H9 (cell line): ENCODE measurements around the gene GNLY. TPM values are rescaled to one million over a fixed set of nuclear protein-coding genes. Genes with fewer than 3 reads are reported as not detected.

Source experiments
- DNase-seq: peaks from one replicate; pipeline ENCODE4 v3.0.0-alpha.2; 2017
- H2AFZ ChIP-seq: one replicate; pipeline ENCODE4 v1.6.1; 2013; ENCODE audit warnings: mild to moderate bottlenecking, low read length, control low read depth, moderate library complexity
- H2AK5ac ChIP-seq: 2 replicates; pipeline ENCODE4 v1.6.1; 2013; ENCODE audit warnings: low read length, control low read depth, mixed read lengths; ENCODE audit not compliant: insufficient read length
- H2BK120ac ChIP-seq: one replicate; pipeline ENCODE4 v1.6.1; 2013; ENCODE audit warnings: low read depth, mild to moderate bottlenecking, low read length, control low read depth, inconsistent platforms; ENCODE audit not compliant: poor library complexity, severe bottlenecking
- H2BK12ac ChIP-seq: 2 replicates; pipeline ENCODE4 v1.6.1; 2013; ENCODE audit warnings: low read length, control low read depth, mixed read lengths, low read depth; ENCODE audit not compliant: insufficient read length
- H2BK15ac ChIP-seq: 2 replicates; pipeline ENCODE4 v1.6.1; 2013; ENCODE audit warnings: low read depth, low read length, control low read depth
- H2BK20ac ChIP-seq: one replicate; pipeline ENCODE4 v1.6.1; 2013; ENCODE audit warnings: low read depth, mild to moderate bottlenecking, low read length, control low read depth, inconsistent platforms; ENCODE audit not compliant: poor library complexity, severe bottlenecking
- H2BK5ac ChIP-seq: 2 replicates; pipeline ENCODE4 v1.6.1; 2013; ENCODE audit warnings: low read length, control low read depth, mixed read lengths; ENCODE audit not compliant: insufficient read length
- H3K14ac ChIP-seq: 2 replicates; pipeline ENCODE4 v1.6.1; 2013; ENCODE audit warnings: low read length, control low read depth; ENCODE audit not compliant: insufficient read depth
- H3K18ac ChIP-seq: 2 replicates; pipeline ENCODE4 v1.6.1; 2013; ENCODE audit warnings: low read depth, mild to moderate bottlenecking, mixed read lengths, low read length, control low read depth; ENCODE audit not compliant: insufficient read length
- H3K23ac ChIP-seq: 2 replicates; pipeline ENCODE4 v1.6.1; 2013; ENCODE audit warnings: low read length, control low read depth, mixed read lengths, low read depth; ENCODE audit not compliant: insufficient read length
- H3K23me2 ChIP-seq: 2 replicates; pipeline ENCODE4 v1.6.1; 2013; ENCODE audit warnings: low read depth, mild to moderate bottlenecking, mixed read lengths, low read length, control low read depth; ENCODE audit not compliant: insufficient read length, poor library complexity, severe bottlenecking
- H3K27ac ChIP-seq: 2 replicates; pipeline ENCODE4 v1.5.1; 2013; ENCODE audit warnings: low read length, control low read depth, mixed read lengths, low read depth; ENCODE audit not compliant: insufficient read length
- H3K27me3 ChIP-seq: 2 replicates; pipeline ENCODE4 v1.6.1; 2013; ENCODE audit warnings: low read length, control low read depth, inconsistent platforms; ENCODE audit not compliant: insufficient read depth
- H3K4ac ChIP-seq: 2 replicates; pipeline ENCODE4 v1.6.1; 2013; ENCODE audit warnings: low read depth, mild to moderate bottlenecking, control low read depth, inconsistent platforms, low read length, moderate library complexity
- H3K4me1 ChIP-seq: 2 replicates; pipeline ENCODE4 v1.6.1; 2013; ENCODE audit warnings: low read length, control low read depth, inconsistent platforms; ENCODE audit not compliant: insufficient read depth
- H3K4me2 ChIP-seq: 2 replicates; pipeline ENCODE4 v1.6.1; 2013; ENCODE audit warnings: low read length, control low read depth, mixed read lengths; ENCODE audit not compliant: insufficient read length, insufficient read depth
- H3K56ac ChIP-seq: 2 replicates; pipeline ENCODE4 v1.6.1; 2013; ENCODE audit warnings: low read depth, mild to moderate bottlenecking, mixed read lengths, low read length, control low read depth; ENCODE audit not compliant: insufficient read length
- H3K79me1 ChIP-seq: 2 replicates; pipeline ENCODE4 v1.6.1; 2013; ENCODE audit warnings: low read depth, mild to moderate bottlenecking, moderate library complexity, low read length, control low read depth, inconsistent platforms; ENCODE audit not compliant: insufficient read depth, poor library complexity, severe bottlenecking
- H3K79me2 ChIP-seq: 2 replicates; pipeline ENCODE4 v1.6.1; 2013; ENCODE audit warnings: low read length, control low read depth, inconsistent platforms; ENCODE audit not compliant: insufficient read depth
- H3K9ac ChIP-seq: 2 replicates; pipeline ENCODE4 v1.6.1; 2013; ENCODE audit warnings: low read length, control low read depth, mixed read lengths; ENCODE audit not compliant: insufficient read length; ENCODE audit errors: extremely low read depth
- H3K9me3 ChIP-seq: one replicate; pipeline ENCODE4 v1.6.1; 2013; ENCODE audit warnings: low read depth, low read length, inconsistent platforms; ENCODE audit not compliant: control insufficient read depth
- H3T11ph ChIP-seq: one replicate; pipeline ENCODE4 v1.6.1; 2013; ENCODE audit warnings: mild to moderate bottlenecking, low read length, control low read depth, inconsistent platforms
- H4K20me1 ChIP-seq: one replicate; pipeline ENCODE4 v1.6.1; 2013; ENCODE audit not compliant: control insufficient read depth, insufficient read length, insufficient read depth
- H4K5ac ChIP-seq: 2 replicates; pipeline ENCODE4 v1.6.1; 2013; ENCODE audit warnings: low read depth, mild to moderate bottlenecking, mixed read lengths, low read length, control low read depth; ENCODE audit not compliant: insufficient read length
- H4K8ac ChIP-seq: replicated peaks from 2 replicates; pipeline ENCODE4 v1.6.1; 2013; ENCODE audit warnings: low read length, control low read depth, mixed read lengths, low read depth; ENCODE audit not compliant: insufficient read length
- H4K91ac ChIP-seq: 2 replicates; pipeline ENCODE4 v1.6.1; 2013; ENCODE audit warnings: low read depth, mild to moderate bottlenecking, moderate library complexity, mixed read lengths, low read length, control low read depth; ENCODE audit not compliant: insufficient read length
- H3K27ac Mint-ChIP-seq, 3 experiments: 2 replicates in 2 of 3; 3 replicates in 1 of 3; pipeline ENCODE4 v1.8.0; 2020 to 2021; ENCODE audit warnings: mixed read lengths in 3 of 3, mild to moderate bottlenecking in 1 of 3, moderate library complexity in 1 of 3
- H3K27me3 Mint-ChIP-seq: 2 replicates; pipeline ENCODE4 v1.8.0; 2021; ENCODE audit warnings: low read depth, mild to moderate bottlenecking, moderate library complexity, mixed read lengths
- H3K36me3 Mint-ChIP-seq, 3 experiments: 2 replicates in 2 of 3; 3 replicates in 1 of 3; pipeline ENCODE4 v1.8.0; 2020 to 2021; ENCODE audit warnings: low read depth in 3 of 3, mixed read lengths in 3 of 3; ENCODE audit not compliant: insufficient read depth in 1 of 3
- H3K4me1 Mint-ChIP-seq, 2 experiments: 2 replicates each; pipeline ENCODE4 v1.8.0; 2020; ENCODE audit warnings: mixed read lengths in 2 of 2
- H3K4me3 Mint-ChIP-seq, 2 experiments: 2 replicates in 1 of 2; 3 replicates in 1 of 2; pipeline ENCODE4 v1.8.0; 2020 to 2021; ENCODE audit warnings: mild to moderate bottlenecking in 2 of 2, mixed read lengths in 2 of 2, moderate library complexity in 1 of 2
- H3K9me3 Mint-ChIP-seq, 2 experiments: 2 replicates in 1 of 2; 3 replicates in 1 of 2; pipeline ENCODE4 v1.8.0; 2020; ENCODE audit warnings: mild to moderate bottlenecking in 2 of 2, mixed read lengths in 2 of 2, moderate library complexity in 1 of 2
- WGBS: extraction: QIAGEN DNeasy Blood & Tissue Kit; methylation state at CpG from one replicate; pipeline ENCODE4 v1.1.7; 2013; ENCODE audit warnings: missing lambda C conversion rate, low lambda C conversion rate, mixed read lengths; ENCODE audit not compliant: insufficient read length; ENCODE audit errors: extremely low coverage; 5-methylcytosine and 5-hydroxymethylcytosine counted together
- total RNA-seq: library from RNA; stranded (reverse); gene quantifications from 2 replicates; pipeline ENCODE4 v1.2.1, GENCODE V29; 2021
- TF ChIP-seq, protein P1 (sequence below): fragments of 200-600 bp; sonication (generic); conservative IDR thresholded peaks from 3 replicates; pipeline ENCODE4 v1.8.0; 2021; ENCODE audit warnings: antibody characterized with exemption, mild to moderate bottlenecking

Gene GNLY
- total RNA-seq, 1 experiment from 2014 or later = not detected

GRCh38 chr2:85709401-85709811 is 15.2 kb downstream of the GNLY start:
- no peak overlapping the region for H3K23ac ChIP-seq
- no peak overlapping the region for H3K4ac ChIP-seq
- no peak overlapping the region for H3K18ac ChIP-seq
- H3K9ac ChIP-seq = no peak overlapping the region
- H3K4me3 Mint-ChIP-seq = no peak overlapping the region
- H4K5ac ChIP-seq = no peak overlapping the region
- no peaks in the 10 kb centered on the region for H3K23me2 ChIP-seq
- no peak overlapping the region; a peak in 1 of 7 replicates for H3K27ac Mint-ChIP-seq
- no peak overlapping the region for H2AK5ac ChIP-seq
- H3K14ac ChIP-seq = no peak overlapping the region
- no peaks in the 10 kb centered on the region for H3K79me1 ChIP-seq
- H3K56ac ChIP-seq = no peak overlapping the region
- peaks cover 6% of the 10 kb centered on the region in 2 experiments for H3K4me1 Mint-ChIP-seq
- WGBS = no CpG with 5 or more reads among the region's 4 CpGs
- H3K36me3 Mint-ChIP-seq = no peaks in the 10 kb centered on the region
- H4K20me1 ChIP-seq = no peaks in the 10 kb centered on the region
- no peak overlapping the region for H2BK12ac ChIP-seq
- H3K9me3 ChIP-seq = no peaks in the 10 kb centered on the region
- H2BK20ac ChIP-seq = no peak overlapping the region
- no peak overlapping the region for H2BK5ac ChIP-seq
- no peaks in the 10 kb centered on the region for H3K4me1 ChIP-seq
- H4K8ac ChIP-seq = no peak overlapping the region
- no peak overlapping the region for H2BK15ac ChIP-seq
- TF ChIP-seq, protein P1, sequence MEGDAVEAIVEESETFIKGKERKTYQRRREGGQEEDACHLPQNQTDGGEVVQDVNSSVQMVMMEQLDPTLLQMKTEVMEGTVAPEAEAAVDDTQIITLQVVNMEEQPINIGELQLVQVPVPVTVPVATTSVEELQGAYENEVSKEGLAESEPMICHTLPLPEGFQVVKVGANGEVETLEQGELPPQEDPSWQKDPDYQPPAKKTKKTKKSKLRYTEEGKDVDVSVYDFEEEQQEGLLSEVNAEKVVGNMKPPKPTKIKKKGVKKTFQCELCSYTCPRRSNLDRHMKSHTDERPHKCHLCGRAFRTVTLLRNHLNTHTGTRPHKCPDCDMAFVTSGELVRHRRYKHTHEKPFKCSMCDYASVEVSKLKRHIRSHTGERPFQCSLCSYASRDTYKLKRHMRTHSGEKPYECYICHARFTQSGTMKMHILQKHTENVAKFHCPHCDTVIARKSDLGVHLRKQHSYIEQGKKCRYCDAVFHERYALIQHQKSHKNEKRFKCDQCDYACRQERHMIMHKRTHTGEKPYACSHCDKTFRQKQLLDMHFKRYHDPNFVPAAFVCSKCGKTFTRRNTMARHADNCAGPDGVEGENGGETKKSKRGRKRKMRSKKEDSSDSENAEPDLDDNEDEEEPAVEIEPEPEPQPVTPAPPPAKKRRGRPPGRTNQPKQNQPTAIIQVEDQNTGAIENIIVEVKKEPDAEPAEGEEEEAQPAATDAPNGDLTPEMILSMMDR = no peak
- H3K4me2 ChIP-seq = no peak overlapping the region
- H3K27me3 Mint-ChIP-seq = peaks cover 23% of the 10 kb centered on the region
- H3K9me3 Mint-ChIP-seq = no peaks in the 10 kb centered on the region; a peak in 1 of 5 replicates
- H2BK120ac ChIP-seq = no peak overlapping the region
- no peak overlapping the region for H2AFZ ChIP-seq
- H4K91ac ChIP-seq = no peak overlapping the region
- no peak overlapping the region for H3K27ac ChIP-seq
- H3K27me3 ChIP-seq = peaks cover 3% of the 10 kb centered on the region; the same call in 1 of the 2 replicates
- no peak overlapping the region for H3T11ph ChIP-seq
- DNase-seq = no peak
- no peaks in the 10 kb centered on the region for H3K79me2 ChIP-seq
